GM18951 (cell line): Measurements from ENCODE around the gene CEACAM1.
"Not testable (repeated sequence)": the region's sequence is repeated elsewhere in the genome, so short reads cannot be mapped to it uniquely, and the experiment has no call there.

Experiments used
- POLR2A ChIP-seq: IDR thresholded peaks from 4 replicates; pipeline ENCODE4 v1.6.1; 2011; ENCODE audit warnings: mild to moderate bottlenecking; ENCODE audit not compliant: insufficient read length, insufficient read depth; ENCODE audit errors: extremely low read depth
- in situ Hi-C: fragments of 300-500 bp; cut with MboI; formaldehyde crosslinking; loops from one replicate; pipeline ENCODE4 v1.12.0; 2022; ENCODE audit warnings: low sequenced_read_pairs, mixed read lengths, inconsistent platforms; ENCODE audit not compliant: unreplicated experiment

CEACAM1 gene

GRCh38 chr19:42538841-42539709, 10.8 kb upstream of the CEACAM1 start:
- no peak for TF ChIP-seq POLR2A
- in situ Hi-C loops, result no loop called here

GRCh38 chr19:42535276-42535675, 7.0 kb upstream of the CEACAM1 start:
- in situ Hi-C loops, result not testable (repeated sequence)

DNA sequence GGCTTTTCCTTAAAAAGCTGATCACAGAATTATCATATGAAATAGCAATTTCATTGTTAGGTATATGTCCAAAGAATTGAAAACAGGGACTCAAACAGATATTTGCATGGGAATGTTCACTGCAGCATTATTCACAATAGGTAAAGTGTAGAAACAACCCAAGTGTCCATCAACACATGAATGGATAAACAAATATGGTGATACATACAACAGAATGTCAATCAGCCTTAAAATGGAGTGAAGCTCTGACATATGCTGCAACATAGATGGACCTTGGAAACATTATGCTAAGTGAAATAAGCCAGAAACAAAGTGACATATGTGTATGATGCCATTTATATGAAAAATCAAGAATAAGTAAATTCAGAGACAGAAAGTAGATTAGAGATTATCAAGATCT, 6.1 kb upstream of the CEACAM1 start:
- in situ Hi-C loops, result loop anchor here (5.0 kb wide), 1 partner anchor 82 kb away; no protein-coding TSS in a partner anchor
- TF ChIP-seq POLR2A, result no peak

DNA sequence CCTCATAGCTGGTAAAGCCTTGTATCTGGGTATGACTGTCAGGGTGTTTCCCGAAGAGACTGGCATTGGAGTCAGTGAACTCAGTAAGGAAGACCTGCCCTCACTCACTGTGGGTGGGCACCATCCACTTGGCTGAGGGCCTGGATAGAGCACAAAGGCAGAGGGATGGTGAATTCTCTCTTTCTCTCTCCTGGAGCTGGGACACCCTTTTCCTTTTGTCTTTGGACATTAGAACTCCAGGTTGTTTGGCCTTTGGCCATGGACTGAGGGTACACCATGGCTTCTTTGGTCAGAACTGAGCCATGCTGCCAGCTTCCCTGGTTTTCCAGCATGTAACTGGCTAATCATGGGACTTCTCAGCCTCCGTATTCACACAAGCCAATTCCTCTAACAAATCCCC, 4.6 kb upstream of the CEACAM1 start:
- in situ Hi-C loops, result loop anchor here (5.0 kb wide), 1 partner anchor 81 kb away; no protein-coding TSS in a partner anchor
- TF ChIP-seq POLR2A, result no peak

DNA sequence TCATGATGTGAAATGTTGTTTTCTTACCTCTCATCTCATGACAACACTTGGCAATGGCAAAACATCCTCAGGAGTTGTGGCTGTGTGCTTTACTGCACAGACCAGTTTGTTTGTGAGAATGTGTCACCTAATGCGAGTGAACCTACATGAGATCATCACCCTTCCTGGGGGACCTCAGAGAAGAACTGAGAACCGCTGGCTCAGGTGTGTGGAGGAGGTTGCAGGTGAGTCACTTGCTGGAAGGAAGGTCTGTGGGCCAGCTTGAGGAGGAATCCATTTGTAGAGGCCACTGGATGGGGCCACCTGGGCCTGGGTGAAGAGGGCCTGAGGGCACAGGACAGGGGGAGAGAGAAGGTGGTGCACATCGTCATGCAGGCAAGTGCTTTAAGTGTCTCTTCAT, 3.0 kb upstream of the CEACAM1 start:
- in situ Hi-C loops, result loop anchor here (5.0 kb wide), 1 partner anchor 79 kb away; no protein-coding TSS in a partner anchor
- TF ChIP-seq POLR2A, result no peak

DNA sequence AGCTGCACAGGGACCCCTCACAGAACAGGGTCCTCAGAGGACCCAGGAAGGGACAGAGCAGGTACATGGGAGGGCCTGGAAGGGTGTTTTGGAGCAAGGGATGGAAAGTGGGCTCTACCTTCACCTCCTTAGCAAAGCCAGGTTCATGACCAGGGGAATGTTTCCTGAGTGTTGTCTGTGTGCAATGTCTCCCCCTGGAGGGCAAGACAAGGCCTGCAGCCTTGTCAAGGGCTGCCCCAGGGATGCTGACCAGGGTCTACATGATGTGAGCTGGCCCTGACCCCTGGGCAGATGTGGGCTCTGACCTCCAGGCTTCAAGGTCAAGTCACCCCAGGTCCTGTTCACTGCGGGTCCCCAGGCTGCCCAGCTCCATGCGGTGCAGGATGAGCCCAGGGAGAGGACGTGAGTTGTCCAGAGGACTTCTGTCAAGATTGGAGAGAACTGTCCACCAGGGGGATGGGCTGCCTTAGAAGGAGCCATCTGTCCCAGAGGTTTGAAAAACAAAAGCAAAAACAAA, 1.0 kb upstream of the CEACAM1 start:
- no peak for TF ChIP-seq POLR2A
- in situ Hi-C loops, result no loop called here

GRCh38 chr19:42524943-42525342, 3.3 kb downstream of the CEACAM1 start:
- no peak for TF ChIP-seq POLR2A
- in situ Hi-C loops, result no loop called here

- in situ Hi-C loops, result no loop called here
- no peak for TF ChIP-seq POLR2A
Observed at GRCh38 chr19:42524250-42524649, 4.0 kb downstream of the CEACAM1 start.

DNA sequence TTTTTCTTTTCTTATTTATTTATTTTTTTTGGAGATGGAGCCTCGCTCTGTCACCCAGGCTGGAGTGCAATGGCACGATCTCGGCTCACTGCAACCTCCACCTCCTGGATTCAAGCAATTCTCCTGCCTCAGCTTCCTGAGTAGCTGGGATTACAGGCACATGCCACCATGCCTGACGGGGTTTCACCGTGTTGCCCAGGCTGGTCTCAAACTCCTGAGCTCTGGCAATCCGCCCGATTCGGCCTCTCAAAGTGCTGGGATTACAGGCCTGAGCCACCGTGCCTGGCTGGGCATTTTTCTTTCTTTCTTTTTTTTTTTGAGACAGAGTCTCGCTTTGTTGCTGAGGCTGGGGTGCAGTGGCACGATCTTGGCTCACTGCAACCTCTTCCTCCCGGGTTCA, 6.0 kb downstream of the CEACAM1 start:
- in situ Hi-C loops, result not testable (repeated sequence)

GRCh38 chr19:42521346-42522030, 6.8 kb downstream of the CEACAM1 start:
- TF ChIP-seq POLR2A, result no peak
- in situ Hi-C loops, result no loop called here

- in situ Hi-C loops, result no loop called here
- TF ChIP-seq POLR2A, result no peak
Observed at GRCh38 chr19:42519108-42519507, 9.2 kb downstream of the CEACAM1 start.

- no peak for TF ChIP-seq POLR2A
- in situ Hi-C loops, result no loop called here
Observed at GRCh38 chr19:42516771-42517170, 11.5 kb downstream of the CEACAM1 start.

- in situ Hi-C loops, result no loop called here
- TF ChIP-seq POLR2A, result no peak
Observed at GRCh38 chr19:42515241-42515832, 12.9 kb downstream of the CEACAM1 start.
